ENCODE results near the gene SBF2.

- no peak for TF ChIP-seq POLR2A (IDR thresholded peaks at IDR 0.05; ENCODE audit: extremely low read depth, insufficient read length)
- no peak for TF ChIP-seq CTCF (IDR thresholded peaks at IDR 0.05; ENCODE audit: low read depth, low read length)
- no peak for TF ChIP-seq MYC (IDR thresholded peaks at IDR 0.05; ENCODE audit: low read depth, low read length)
- no peak for TF ChIP-seq MAX (IDR thresholded peaks at IDR 0.05; ENCODE audit: low read depth, low read length)
Observed at GRCh38 chr11:10118865-10119264, 175.2 kb downstream of the SBF2 start.
